H9 (cell line): ENCODE results near the gene CPNE8. TPM values are rescaled to one million over a fixed set of nuclear protein-coding genes. Genes with fewer than 3 reads are reported as not detected.

Source experiments
- DNase-seq: peaks from one replicate; pipeline ENCODE4 v3.0.0-alpha.2; 2017
- H2AFZ ChIP-seq: one replicate; pipeline ENCODE4 v1.6.1; 2013; ENCODE audit warnings: mild to moderate bottlenecking, low read length, control low read depth, moderate library complexity
- H2AK5ac ChIP-seq: 2 replicates; pipeline ENCODE4 v1.6.1; 2013; ENCODE audit warnings: low read length, control low read depth, mixed read lengths; ENCODE audit not compliant: insufficient read length
- H2BK120ac ChIP-seq: one replicate; pipeline ENCODE4 v1.6.1; 2013; ENCODE audit warnings: low read depth, mild to moderate bottlenecking, low read length, control low read depth, inconsistent platforms; ENCODE audit not compliant: poor library complexity, severe bottlenecking
- H2BK12ac ChIP-seq: 2 replicates; pipeline ENCODE4 v1.6.1; 2013; ENCODE audit warnings: low read length, control low read depth, mixed read lengths, low read depth; ENCODE audit not compliant: insufficient read length
- H2BK15ac ChIP-seq: 2 replicates; pipeline ENCODE4 v1.6.1; 2013; ENCODE audit warnings: low read depth, low read length, control low read depth
- H2BK20ac ChIP-seq: one replicate; pipeline ENCODE4 v1.6.1; 2013; ENCODE audit warnings: low read depth, mild to moderate bottlenecking, low read length, control low read depth, inconsistent platforms; ENCODE audit not compliant: poor library complexity, severe bottlenecking
- H2BK5ac ChIP-seq: 2 replicates; pipeline ENCODE4 v1.6.1; 2013; ENCODE audit warnings: low read length, control low read depth, mixed read lengths; ENCODE audit not compliant: insufficient read length
- H3K14ac ChIP-seq: 2 replicates; pipeline ENCODE4 v1.6.1; 2013; ENCODE audit warnings: low read length, control low read depth; ENCODE audit not compliant: insufficient read depth
- H3K18ac ChIP-seq: 2 replicates; pipeline ENCODE4 v1.6.1; 2013; ENCODE audit warnings: low read depth, mild to moderate bottlenecking, mixed read lengths, low read length, control low read depth; ENCODE audit not compliant: insufficient read length
- H3K23ac ChIP-seq: 2 replicates; pipeline ENCODE4 v1.6.1; 2013; ENCODE audit warnings: low read length, control low read depth, mixed read lengths, low read depth; ENCODE audit not compliant: insufficient read length
- H3K23me2 ChIP-seq: 2 replicates; pipeline ENCODE4 v1.6.1; 2013; ENCODE audit warnings: low read depth, mild to moderate bottlenecking, mixed read lengths, low read length, control low read depth; ENCODE audit not compliant: insufficient read length, poor library complexity, severe bottlenecking
- H3K27ac ChIP-seq: 2 replicates; pipeline ENCODE4 v1.5.1; 2013; ENCODE audit warnings: low read length, control low read depth, mixed read lengths, low read depth; ENCODE audit not compliant: insufficient read length
- H3K27me3 ChIP-seq: 2 replicates; pipeline ENCODE4 v1.6.1; 2013; ENCODE audit warnings: low read length, control low read depth, inconsistent platforms; ENCODE audit not compliant: insufficient read depth
- H3K4ac ChIP-seq: 2 replicates; pipeline ENCODE4 v1.6.1; 2013; ENCODE audit warnings: low read depth, mild to moderate bottlenecking, control low read depth, inconsistent platforms, low read length, moderate library complexity
- H3K4me1 ChIP-seq: 2 replicates; pipeline ENCODE4 v1.6.1; 2013; ENCODE audit warnings: low read length, control low read depth, inconsistent platforms; ENCODE audit not compliant: insufficient read depth
- H3K4me2 ChIP-seq: 2 replicates; pipeline ENCODE4 v1.6.1; 2013; ENCODE audit warnings: low read length, control low read depth, mixed read lengths; ENCODE audit not compliant: insufficient read length, insufficient read depth
- H3K56ac ChIP-seq: 2 replicates; pipeline ENCODE4 v1.6.1; 2013; ENCODE audit warnings: low read depth, mild to moderate bottlenecking, mixed read lengths, low read length, control low read depth; ENCODE audit not compliant: insufficient read length
- H3K79me1 ChIP-seq: 2 replicates; pipeline ENCODE4 v1.6.1; 2013; ENCODE audit warnings: low read depth, mild to moderate bottlenecking, moderate library complexity, low read length, control low read depth, inconsistent platforms; ENCODE audit not compliant: insufficient read depth, poor library complexity, severe bottlenecking
- H3K79me2 ChIP-seq: 2 replicates; pipeline ENCODE4 v1.6.1; 2013; ENCODE audit warnings: low read length, control low read depth, inconsistent platforms; ENCODE audit not compliant: insufficient read depth
- H3K9ac ChIP-seq: 2 replicates; pipeline ENCODE4 v1.6.1; 2013; ENCODE audit warnings: low read length, control low read depth, mixed read lengths; ENCODE audit not compliant: insufficient read length; ENCODE audit errors: extremely low read depth
- H3K9me3 ChIP-seq: one replicate; pipeline ENCODE4 v1.6.1; 2013; ENCODE audit warnings: low read depth, low read length, inconsistent platforms; ENCODE audit not compliant: control insufficient read depth
- H3T11ph ChIP-seq: one replicate; pipeline ENCODE4 v1.6.1; 2013; ENCODE audit warnings: mild to moderate bottlenecking, low read length, control low read depth, inconsistent platforms
- H4K20me1 ChIP-seq: one replicate; pipeline ENCODE4 v1.6.1; 2013; ENCODE audit not compliant: control insufficient read depth, insufficient read length, insufficient read depth
- H4K5ac ChIP-seq: 2 replicates; pipeline ENCODE4 v1.6.1; 2013; ENCODE audit warnings: low read depth, mild to moderate bottlenecking, mixed read lengths, low read length, control low read depth; ENCODE audit not compliant: insufficient read length
- H4K8ac ChIP-seq: replicated peaks from 2 replicates; pipeline ENCODE4 v1.6.1; 2013; ENCODE audit warnings: low read length, control low read depth, mixed read lengths, low read depth; ENCODE audit not compliant: insufficient read length
- H4K91ac ChIP-seq: 2 replicates; pipeline ENCODE4 v1.6.1; 2013; ENCODE audit warnings: low read depth, mild to moderate bottlenecking, moderate library complexity, mixed read lengths, low read length, control low read depth; ENCODE audit not compliant: insufficient read length
- H3K27ac Mint-ChIP-seq, 3 experiments: 2 replicates in 2 of 3; 3 replicates in 1 of 3; pipeline ENCODE4 v1.8.0; 2020 to 2021; ENCODE audit warnings: mixed read lengths in 3 of 3, mild to moderate bottlenecking in 1 of 3, moderate library complexity in 1 of 3
- H3K27me3 Mint-ChIP-seq: 2 replicates; pipeline ENCODE4 v1.8.0; 2021; ENCODE audit warnings: low read depth, mild to moderate bottlenecking, moderate library complexity, mixed read lengths
- H3K36me3 Mint-ChIP-seq, 3 experiments: 2 replicates in 2 of 3; 3 replicates in 1 of 3; pipeline ENCODE4 v1.8.0; 2020 to 2021; ENCODE audit warnings: low read depth in 3 of 3, mixed read lengths in 3 of 3; ENCODE audit not compliant: insufficient read depth in 1 of 3
- H3K4me1 Mint-ChIP-seq, 2 experiments: 2 replicates each; pipeline ENCODE4 v1.8.0; 2020; ENCODE audit warnings: mixed read lengths in 2 of 2
- H3K4me3 Mint-ChIP-seq, 2 experiments: 2 replicates in 1 of 2; 3 replicates in 1 of 2; pipeline ENCODE4 v1.8.0; 2020 to 2021; ENCODE audit warnings: mild to moderate bottlenecking in 2 of 2, mixed read lengths in 2 of 2, moderate library complexity in 1 of 2
- H3K9me3 Mint-ChIP-seq, 2 experiments: 2 replicates in 1 of 2; 3 replicates in 1 of 2; pipeline ENCODE4 v1.8.0; 2020; ENCODE audit warnings: mild to moderate bottlenecking in 2 of 2, mixed read lengths in 2 of 2, moderate library complexity in 1 of 2
- CTCF ChIP-seq: fragments of 200-600 bp; sonication (generic); conservative IDR thresholded peaks from 3 replicates; pipeline ENCODE4 v1.8.0; 2021; ENCODE audit warnings: antibody characterized with exemption, mild to moderate bottlenecking
- total RNA-seq: library from RNA; stranded (reverse); gene quantifications from 2 replicates; pipeline ENCODE4 v1.2.1, GENCODE V29; 2021

CPNE8 gene
- total RNA-seq, 1 experiment from 2014 or later: 1.9 TPM

GRCh38 chr12:38886064-38886463 lies 19.3 kb downstream of the CPNE8 start:
- H3K4me3 Mint-ChIP-seq: no peak overlapping the region
- no peak for TF ChIP-seq CTCF
- Histone ChIP-seq H3K27me3 (no peaks in the 10 kb centered on the region; the same call in 1 of the 2 replicates), H3K14ac (no peak overlapping the region), H4K20me1 (no peaks in the 10 kb centered on the region), H3K4me2 (no peak overlapping the region), H2BK12ac (no peak overlapping the region), H3K18ac (no peak overlapping the region), H3T11ph (no peak overlapping the region), H4K91ac (no peak overlapping the region), H3K4ac (no peak overlapping the region), H3K79me2 (no peaks in the 10 kb centered on the region), H2BK20ac (no peak overlapping the region), H3K4me1 (no peaks in the 10 kb centered on the region), H3K23ac (no peak overlapping the region), H2AK5ac (no peak overlapping the region), H2AFZ (no peak overlapping the region), H2BK5ac (no peak overlapping the region), H3K9ac (no peak overlapping the region), H3K9me3 (no peaks in the 10 kb centered on the region), H3K56ac (no peak overlapping the region), H4K5ac (no peak overlapping the region), H4K8ac (no peak overlapping the region), H2BK15ac (no peak overlapping the region), H3K23me2 (no peaks in the 10 kb centered on the region), H2BK120ac (no peak overlapping the region), H3K79me1 (no peaks in the 10 kb centered on the region), H3K27ac (no peak overlapping the region)
- H3K9me3 Mint-ChIP-seq: peaks cover 8 to 14% of the 10 kb centered on the region in 2 experiments; a peak in 4 of 5 replicates
- H3K27ac Mint-ChIP-seq: no peak overlapping the region
- H3K36me3 Mint-ChIP-seq: peaks cover 3 to 15% (median 7%) of the 10 kb centered on the region in 3 experiments; a peak in 6 of 7 replicates
- no peaks in the 10 kb centered on the region for H3K27me3 Mint-ChIP-seq
- H3K4me1 Mint-ChIP-seq: no peaks in the 10 kb centered on the region
- DNase-seq: no peak
